ENCODE results near the gene TCP11L1. TPM values are rescaled to one million over a fixed set of nuclear protein-coding genes. Genes with fewer than 3 reads are reported as not detected.

TCP11L1 gene
- total and polyA plus RNA-seq, 2 donors (not counting 1 experiment from before 2014, with no cell fraction given) = 7.7 to 19.7 TPM

- Histone ChIP-seq H3K9me3 (ENCODE audit: control extremely low read depth in 1 of 3, control insufficient read depth in 2 of 3, insufficient read depth in 1 of 3, low read length in 2 of 3) (no peaks in the 10 kb centered on the region), H3K9ac (ENCODE audit: low read length) (no peak overlapping the region), H3K4me1 (ENCODE audit: control insufficient read depth in 2 of 2, insufficient read depth in 2 of 2, low read length in 2 of 2) (no peaks in the 10 kb centered on the region), H3K27me3 (replicated peaks in 1 of 4; ENCODE audit: control extremely low read depth in 1 of 4, control insufficient read depth in 3 of 4, insufficient read depth in 4 of 4, low read length in 3 of 4) (peaks cover 0 to 13% (median 1%) of the 10 kb centered on the region in 4 experiments), H3K27ac (ENCODE audit: low read length in 2 of 2) (no peak overlapping the region), H4K20me1 (ENCODE audit: control insufficient read depth, insufficient read depth, low read length, poor library complexity, severe bottlenecking) (no peaks in the 10 kb centered on the region), H2AFZ (ENCODE audit: insufficient read depth, low read depth, low read length, poor library complexity, severe bottlenecking) (no peak overlapping the region), H3K36me3 (replicated peaks in 1 of 2; ENCODE audit: control extremely low read depth in 1 of 2, control insufficient read depth in 1 of 2, extremely low read depth in 1 of 2, insufficient read depth in 2 of 2, low read length in 1 of 2) (no peaks in the 10 kb centered on the region), H3K4me2 (replicated peaks; ENCODE audit: low read depth, low read length, poor library complexity, severe bottlenecking) (no peak overlapping the region), H3K4me3 (ENCODE audit: control extremely low read depth in 1 of 5, extremely low read depth in 1 of 5, insufficient read depth in 1 of 5, low read depth in 2 of 5, low read length in 4 of 5) (no peak overlapping the region), H3K79me2 (ENCODE audit: control insufficient read depth, insufficient read depth, low read length) (no peaks in the 10 kb centered on the region)
- Mint-ChIP-seq H3K4me3 (no peak overlapping the region), H3K9me3 (ENCODE audit: insufficient read depth) (peaks cover 6% of the 10 kb centered on the region), H3K27me3 (peaks cover 40% of the 10 kb centered on the region), H3K4me1 (no peaks in the 10 kb centered on the region), H3K27ac (no peak overlapping the region)
- ATAC-seq (ENCODE audit: low read depth) (no peak), DNase-seq (no peak)
- 71% methylated on average over 4 of the region's 6 CpGs for WGBS (ENCODE audit: insufficient coverage)
- no peak for TF ChIP-seq EZH2 (IDR thresholded peaks at IDR 0.05; ENCODE audit: borderline replicate concordance, insufficient read depth, low read depth, low read length, poor library complexity, severe bottlenecking)
- TF ChIP-seq, protein P1, sequence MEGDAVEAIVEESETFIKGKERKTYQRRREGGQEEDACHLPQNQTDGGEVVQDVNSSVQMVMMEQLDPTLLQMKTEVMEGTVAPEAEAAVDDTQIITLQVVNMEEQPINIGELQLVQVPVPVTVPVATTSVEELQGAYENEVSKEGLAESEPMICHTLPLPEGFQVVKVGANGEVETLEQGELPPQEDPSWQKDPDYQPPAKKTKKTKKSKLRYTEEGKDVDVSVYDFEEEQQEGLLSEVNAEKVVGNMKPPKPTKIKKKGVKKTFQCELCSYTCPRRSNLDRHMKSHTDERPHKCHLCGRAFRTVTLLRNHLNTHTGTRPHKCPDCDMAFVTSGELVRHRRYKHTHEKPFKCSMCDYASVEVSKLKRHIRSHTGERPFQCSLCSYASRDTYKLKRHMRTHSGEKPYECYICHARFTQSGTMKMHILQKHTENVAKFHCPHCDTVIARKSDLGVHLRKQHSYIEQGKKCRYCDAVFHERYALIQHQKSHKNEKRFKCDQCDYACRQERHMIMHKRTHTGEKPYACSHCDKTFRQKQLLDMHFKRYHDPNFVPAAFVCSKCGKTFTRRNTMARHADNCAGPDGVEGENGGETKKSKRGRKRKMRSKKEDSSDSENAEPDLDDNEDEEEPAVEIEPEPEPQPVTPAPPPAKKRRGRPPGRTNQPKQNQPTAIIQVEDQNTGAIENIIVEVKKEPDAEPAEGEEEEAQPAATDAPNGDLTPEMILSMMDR (IDR thresholded peaks at IDR 0.05) = no peak
- intact Hi-C loops (cut with micrococcal nuclease) = no loop called here
- POLR2A ChIA-PET = no interaction called here
- CTCF ChIA-PET = no interaction called here
Measured at GRCh38 chr11:33001281-33001680, 38.1 kb upstream of the TCP11L1 start.

GRCh38 chr11:33001751-33002542 is 37.4 kb upstream of the TCP11L1 start:
- ATAC-seq (ENCODE audit: low read depth) (no peak), DNase-seq (no peak)
- Histone ChIP-seq H3K4me1 (ENCODE audit: control insufficient read depth in 2 of 2, insufficient read depth in 2 of 2, low read length in 2 of 2) (no peaks in the 10 kb centered on the region), H3K4me3 (ENCODE audit: control extremely low read depth in 1 of 5, extremely low read depth in 1 of 5, insufficient read depth in 1 of 5, low read depth in 2 of 5, low read length in 4 of 5) (no peak overlapping the region), H3K9ac (ENCODE audit: low read length) (no peak overlapping the region), H3K36me3 (replicated peaks in 1 of 2; ENCODE audit: control extremely low read depth in 1 of 2, control insufficient read depth in 1 of 2, extremely low read depth in 1 of 2, insufficient read depth in 2 of 2, low read length in 1 of 2) (no peaks in the 10 kb centered on the region), H4K20me1 (ENCODE audit: control insufficient read depth, insufficient read depth, low read length, poor library complexity, severe bottlenecking) (no peaks in the 10 kb centered on the region), H3K79me2 (ENCODE audit: control insufficient read depth, insufficient read depth, low read length) (no peaks in the 10 kb centered on the region), H3K27me3 (replicated peaks in 1 of 4; ENCODE audit: control extremely low read depth in 1 of 4, control insufficient read depth in 3 of 4, insufficient read depth in 4 of 4, low read length in 3 of 4) (peaks cover 0 to 13% (median 1%) of the 10 kb centered on the region in 4 experiments), H3K4me2 (replicated peaks; ENCODE audit: low read depth, low read length, poor library complexity, severe bottlenecking) (no peak overlapping the region), H2AFZ (ENCODE audit: insufficient read depth, low read depth, low read length, poor library complexity, severe bottlenecking) (no peak overlapping the region), H3K27ac (ENCODE audit: low read length in 2 of 2) (no peak overlapping the region), H3K9me3 (ENCODE audit: control extremely low read depth in 1 of 3, control insufficient read depth in 2 of 3, insufficient read depth in 1 of 3, low read length in 2 of 3) (no peaks in the 10 kb centered on the region)
- Mint-ChIP-seq H3K9me3 (ENCODE audit: insufficient read depth) (peaks cover 6% of the 10 kb centered on the region), H3K27me3 (peaks cover 38% of the 10 kb centered on the region), H3K27ac (no peak overlapping the region), H3K4me3 (no peak overlapping the region), H3K4me1 (no peaks in the 10 kb centered on the region)
- whole genome bisulfite sequencing (ENCODE audit: insufficient coverage) = 96% methylated on average over 6 of the region's 8 CpGs
- TF ChIP-seq, protein P1 (IDR thresholded peaks at IDR 0.05) = no peak
- TF ChIP-seq EZH2 (IDR thresholded peaks at IDR 0.05; ENCODE audit: borderline replicate concordance, insufficient read depth, low read depth, low read length, poor library complexity, severe bottlenecking) = no peak
- POLR2A ChIA-PET = no interaction called here
- CTCF ChIA-PET = no interaction called here
- intact Hi-C loops (cut with micrococcal nuclease) = no loop called here
